Bronchial epithelial cell (primary cell): ENCODE data around the gene GIMD1. TPM values are rescaled to one million over a fixed set of nuclear protein-coding genes. Genes with fewer than 3 reads are reported as not detected.

Experiments used
- DNase-seq: peaks from one replicate; pipeline ENCODE4 v3.0.0-alpha.2; 2010; ENCODE audit warnings: low read depth
- FAIRE-seq: peaks from 2 replicates; lab custom pipeline; 2011; peaks lifted over from hg19 to GRCh38; lab: Jason Lieb, UNC
- H3K27me3 ChIP-seq: 2 replicates; pipeline ENCODE4 v1.5.1; 2011; ENCODE audit warnings: low read length; ENCODE audit not compliant: control insufficient read depth, insufficient read depth
- H3K36me3 ChIP-seq: 2 replicates; pipeline ENCODE4 v1.5.1; 2011; ENCODE audit warnings: low read length; ENCODE audit not compliant: control insufficient read depth, insufficient read depth
- H3K4me3 ChIP-seq: 2 replicates; pipeline ENCODE4 v1.5.1; 2011; ENCODE audit warnings: mild to moderate bottlenecking, low read depth, low read length, control low read depth
- total RNA-seq: library from RNA; depleted of rRNA; stranded (reverse); fragments of >200 nt; gene quantifications from 2 replicates; pipeline ENCODE4 v1.2.1, GENCODE V29; 2014
- TF ChIP-seq, protein P1 (sequence below): IDR thresholded peaks from 2 replicates; pipeline ENCODE4 v1.5.1; 2011; ENCODE audit warnings: mild to moderate bottlenecking, moderate library complexity, low read length, control low read depth, inconsistent platforms; ENCODE audit not compliant: insufficient read depth, severe bottlenecking

The GIMD1 gene
- total RNA-seq, 1 donor from 2014 or later = not detected

DNA sequence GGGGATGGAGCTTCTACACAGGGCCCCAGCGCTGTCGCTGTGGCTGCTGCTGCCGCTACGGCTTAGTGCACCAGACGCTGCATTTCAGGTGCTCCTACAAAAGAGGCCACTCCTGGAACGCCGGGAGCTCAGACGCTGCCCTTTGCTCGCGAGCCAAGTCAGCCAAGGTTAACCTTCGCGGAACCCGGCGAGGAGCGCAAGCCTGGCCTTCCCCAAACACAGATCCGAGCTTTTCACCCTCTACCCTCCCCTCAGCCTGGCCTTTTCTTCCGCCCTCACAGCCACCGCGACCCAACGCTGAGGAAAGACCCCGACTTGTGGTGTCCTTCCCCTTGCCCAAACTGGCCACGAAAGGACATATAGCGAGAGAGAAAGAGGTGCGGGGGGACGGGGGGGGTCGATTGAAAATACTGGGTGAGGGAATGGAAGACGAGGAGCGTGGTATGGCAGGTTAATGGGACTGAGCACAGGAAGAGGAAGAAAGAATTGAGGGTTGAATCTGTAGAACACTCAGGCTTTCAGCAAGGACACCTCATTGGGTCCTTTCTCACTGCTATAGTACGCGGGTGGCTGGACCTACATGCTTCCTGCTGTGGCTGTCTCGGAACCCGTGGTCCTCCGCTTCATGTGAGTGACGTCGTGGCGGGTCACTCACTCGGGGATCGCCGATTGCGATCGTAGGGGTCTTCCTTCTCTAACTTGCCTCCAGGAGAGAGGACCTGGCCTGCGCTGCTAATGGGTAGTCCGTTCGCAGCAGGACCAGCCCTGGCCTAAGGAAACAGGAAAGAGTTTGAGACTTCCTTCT lies 52.4 kb downstream of the GIMD1 start, which contains the start of the genes AIMP1 and TBCK:
TSS of gene AIMP1 (plus strand) at position 583 of the 805 bp plus-strand sequence. CDS start 8,460 bp downstream, outside the sequence.
TSS of gene TBCK (minus strand) at position 242 of the 805 bp plus-strand sequence. CDS start 7,249 bp downstream, outside the sequence.
- Histone ChIP-seq H3K4me3 (peak within 1 kb of the TSS; percentile 51), H3K36me3 (no peaks in the 10 kb centered on the region), H3K27me3 (no peaks in the 10 kb centered on the region)
- TF ChIP-seq, protein P1, sequence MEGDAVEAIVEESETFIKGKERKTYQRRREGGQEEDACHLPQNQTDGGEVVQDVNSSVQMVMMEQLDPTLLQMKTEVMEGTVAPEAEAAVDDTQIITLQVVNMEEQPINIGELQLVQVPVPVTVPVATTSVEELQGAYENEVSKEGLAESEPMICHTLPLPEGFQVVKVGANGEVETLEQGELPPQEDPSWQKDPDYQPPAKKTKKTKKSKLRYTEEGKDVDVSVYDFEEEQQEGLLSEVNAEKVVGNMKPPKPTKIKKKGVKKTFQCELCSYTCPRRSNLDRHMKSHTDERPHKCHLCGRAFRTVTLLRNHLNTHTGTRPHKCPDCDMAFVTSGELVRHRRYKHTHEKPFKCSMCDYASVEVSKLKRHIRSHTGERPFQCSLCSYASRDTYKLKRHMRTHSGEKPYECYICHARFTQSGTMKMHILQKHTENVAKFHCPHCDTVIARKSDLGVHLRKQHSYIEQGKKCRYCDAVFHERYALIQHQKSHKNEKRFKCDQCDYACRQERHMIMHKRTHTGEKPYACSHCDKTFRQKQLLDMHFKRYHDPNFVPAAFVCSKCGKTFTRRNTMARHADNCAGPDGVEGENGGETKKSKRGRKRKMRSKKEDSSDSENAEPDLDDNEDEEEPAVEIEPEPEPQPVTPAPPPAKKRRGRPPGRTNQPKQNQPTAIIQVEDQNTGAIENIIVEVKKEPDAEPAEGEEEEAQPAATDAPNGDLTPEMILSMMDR = no peak
- peak; percentile 76 for DNase-seq
- no peak for FAIRE-seq

DNA sequence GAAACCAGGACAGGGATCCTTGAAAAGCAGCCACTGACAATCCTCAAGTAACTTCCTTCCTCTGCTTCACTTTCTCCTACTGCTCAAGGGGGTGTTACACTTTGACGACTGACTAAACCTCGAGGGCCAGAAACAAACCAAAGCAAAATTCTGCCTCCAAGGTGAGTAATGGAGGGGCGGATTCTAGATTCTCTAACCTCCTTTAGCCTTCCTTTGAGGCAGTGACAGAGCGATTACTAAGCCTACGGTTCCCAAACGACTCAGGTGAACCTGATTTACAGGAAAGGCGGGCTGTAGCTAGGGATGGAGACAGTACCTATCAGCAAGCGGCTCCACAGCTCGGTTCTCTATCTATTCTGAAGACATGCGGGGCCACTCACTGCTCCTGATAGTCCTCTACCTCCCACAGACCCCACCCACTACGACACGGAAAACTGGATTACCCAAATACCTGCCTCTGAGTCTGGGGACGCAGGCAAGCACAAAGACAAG lies 53.1 kb downstream of the GIMD1 start:
- Histone ChIP-seq H3K36me3 (no peaks in the 10 kb centered on the region), H3K4me3 (peak overlapping the region; percentile 51), H3K27me3 (no peaks in the 10 kb centered on the region)
- peak; percentile 64 for FAIRE-seq
- DNase-seq = peak; percentile 98
- TF ChIP-seq, protein P1 = no peak

DNA sequence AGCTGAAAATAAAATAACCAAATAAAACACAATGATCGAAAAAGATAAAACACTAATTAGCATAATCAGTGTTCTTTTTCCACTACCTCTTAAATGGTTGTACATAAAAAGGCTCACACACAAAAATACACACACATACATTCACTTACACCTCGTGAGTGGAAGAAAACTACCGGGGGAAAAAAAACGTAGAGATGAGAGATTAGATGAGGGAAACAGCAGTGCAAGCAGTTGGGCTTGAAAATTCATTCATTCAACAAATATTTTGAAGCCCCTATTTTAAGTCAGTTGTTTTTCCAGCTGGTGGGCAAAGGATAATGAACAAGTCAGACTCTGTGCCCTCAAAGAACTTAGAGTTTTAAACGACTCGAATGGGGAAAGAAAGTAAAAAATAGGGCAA lies 53.6 kb downstream of the GIMD1 start:
- Histone ChIP-seq H3K27me3 (no peaks in the 10 kb centered on the region), H3K36me3 (no peaks in the 10 kb centered on the region), H3K4me3 (peak overlapping the region; percentile 51)
- FAIRE-seq = no peak
- TF ChIP-seq, protein P1 = no peak
- DNase-seq = no peak

DNA sequence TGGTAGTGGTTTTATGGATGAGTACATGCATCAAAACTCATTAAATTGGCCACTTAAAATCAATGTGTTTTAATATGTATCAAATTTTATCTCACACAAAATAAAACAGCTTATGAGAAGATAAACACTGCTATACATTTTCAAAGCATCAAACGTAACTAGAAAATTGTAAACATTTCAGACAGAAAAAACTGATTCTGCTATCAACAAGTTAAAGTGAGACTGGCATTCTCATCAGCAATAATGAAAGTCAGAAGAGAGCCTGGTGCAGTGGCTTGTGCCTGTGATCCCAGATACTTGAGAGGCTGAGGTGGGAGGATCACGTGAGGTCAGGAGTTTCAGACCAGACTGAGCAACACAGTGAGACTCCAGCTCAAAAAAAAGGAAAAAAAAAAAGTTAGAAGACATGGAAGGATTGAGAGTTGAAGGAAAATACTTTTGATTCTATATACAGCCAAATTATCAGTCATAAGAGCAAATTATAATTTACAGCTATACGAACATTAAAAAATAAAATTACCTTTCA lies 55.5 kb downstream of the GIMD1 start:
- Histone ChIP-seq H3K36me3 (no peaks in the 10 kb centered on the region), H3K4me3 (no peak overlapping the region), H3K27me3 (no peaks in the 10 kb centered on the region)
- no peak for DNase-seq
- FAIRE-seq = no peak
- TF ChIP-seq, protein P1 = no peak

DNA sequence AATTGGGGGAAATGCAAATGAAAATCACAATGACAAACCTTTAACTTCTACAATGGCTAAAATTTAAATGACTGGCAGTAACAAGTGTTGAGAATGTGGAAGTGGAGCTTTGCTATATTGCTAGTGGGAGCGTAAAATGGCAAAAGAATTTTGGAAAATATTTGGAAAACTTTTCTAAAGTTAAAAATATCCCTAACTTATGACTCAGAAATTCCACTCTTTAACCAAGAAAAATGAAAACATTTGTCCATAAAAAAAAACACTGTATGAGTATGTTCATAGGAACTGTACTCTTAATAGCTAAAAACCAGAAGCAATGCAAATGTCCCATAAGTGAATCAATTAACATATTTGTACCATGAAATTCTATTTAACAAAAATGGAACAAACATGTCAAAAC lies 56.2 kb downstream of the GIMD1 start:
- TF ChIP-seq, protein P1 = no peak
- Histone ChIP-seq H3K36me3 (no peaks in the 10 kb centered on the region), H3K27me3 (no peaks in the 10 kb centered on the region), H3K4me3 (no peak overlapping the region)
- FAIRE-seq (no peak), DNase-seq (no peak)

Other genes starting within 250 kb of the GIMD1 start
- 16.3 and 26.1 TPM in 2 replicates for gene TBCK, start 52.6 kb downstream of the GIMD1 start, total RNA-seq
- gene AIMP1, start 52.2 kb downstream of the GIMD1 start, total RNA-seq = 26.0 and 27.4 TPM in 2 replicates